Glomerular visceral epithelial cell (primary cell): ENCODE data around the gene GPR156.
A peak's percentile ranks its signal among the peaks of the same experiment; 100 is the strongest.
"Not testable (repeated sequence)": the region's sequence is repeated elsewhere in the genome, so short reads cannot be mapped to it uniquely, and the experiment has no call there.

Experiments used
- DNase-seq: peaks from one replicate; pipeline ENCODE4 v3.0.0-alpha.2; 2016; ENCODE audit errors: extremely low spot score

The GPR156 gene

GRCh38 chr3:120161902-120162301 is 123.1 kb downstream of the GPR156 start:
- no peak for DNase-seq

GRCh38 chr3:120160050-120160449 is 125.0 kb downstream of the GPR156 start:
- peak; percentile 65 for DNase-seq

- DNase-seq, result no peak
Measured at GRCh38 chr3:120157681-120158080, 127.3 kb downstream of the GPR156 start.

GRCh38 chr3:120157113-120157512 is 127.9 kb downstream of the GPR156 start:
- DNase-seq, result no peak

GRCh38 chr3:120156699-120157098 is 128.3 kb downstream of the GPR156 start:
- no peak for DNase-seq

GRCh38 chr3:120155694-120156093 is 129.3 kb downstream of the GPR156 start:
- DNase-seq, result not testable (repeated sequence)

- no peak for DNase-seq
Measured at GRCh38 chr3:120155108-120155507, 129.9 kb downstream of the GPR156 start.

GRCh38 chr3:120153294-120153693 is 131.7 kb downstream of the GPR156 start:
- no peak for DNase-seq

GRCh38 chr3:120151791-120152190 is 133.2 kb downstream of the GPR156 start:
- no peak for DNase-seq

GRCh38 chr3:120148187-120148949 is 136.7 kb downstream of the GPR156 start:
- DNase-seq, result no peak

- DNase-seq, result no peak
Measured at GRCh38 chr3:120147072-120147871, 137.8 kb downstream of the GPR156 start.

GRCh38 chr3:120145542-120146285 is 139.3 kb downstream of the GPR156 start:
- DNase-seq, result peak; percentile 43

- DNase-seq, result peak; percentile 91
Measured at GRCh38 chr3:120144267-120144666, 140.8 kb downstream of the GPR156 start.

GRCh38 chr3:120143676-120144075 is 141.3 kb downstream of the GPR156 start:
- peak; percentile 13 for DNase-seq

- DNase-seq, result no peak
Measured at GRCh38 chr3:120142236-120142635, 142.8 kb downstream of the GPR156 start.

GRCh38 chr3:120140098-120140742 is 144.8 kb downstream of the GPR156 start:
- no peak for DNase-seq

- no peak for DNase-seq
Measured at GRCh38 chr3:120139140-120139539, 145.9 kb downstream of the GPR156 start.

- DNase-seq, result no peak
Measured at GRCh38 chr3:120137548-120137947, 147.5 kb downstream of the GPR156 start.

- DNase-seq, result no peak
Measured at GRCh38 chr3:120130656-120131055, 154.4 kb downstream of the GPR156 start.

- no peak for DNase-seq
Measured at GRCh38 chr3:120129718-120130513, 155.1 kb downstream of the GPR156 start.

GRCh38 chr3:120129051-120129450 is 156.0 kb downstream of the GPR156 start:
- no peak for DNase-seq
